Measurements from ENCODE around the gene SPEN.

GRCh38 chr1:15874471-15874870 lies 27.0 kb downstream of the SPEN start:
- no peak for TF ChIP-seq CTCF (IDR thresholded peaks at IDR 0.05)
- no peak for TF ChIP-seq MAX (IDR thresholded peaks at IDR 0.05; ENCODE audit: low read depth)
- no peak for TF ChIP-seq TAF1 (IDR thresholded peaks at IDR 0.05; ENCODE audit: borderline replicate concordance, low read depth, low read length)
- TF ChIP-seq JUND (IDR thresholded peaks at IDR 0.05), result no peak
